Neural cell (in vitro differentiated cells): ENCODE results near the gene TRERF1. TPM values are rescaled to one million over a fixed set of nuclear protein-coding genes. Genes with fewer than 3 reads are reported as not detected.

Experiments
- H2AFZ ChIP-seq: fragments of 200-600, 300-800 bp; sonication (generic), shearing (Covaris generic); 2 replicates; pipeline ENCODE4 v1.6.0; 2014; ENCODE audit warnings: low read depth, mild to moderate bottlenecking, antibody characterized with exemption, low read length, moderate library complexity
- H3F3A ChIP-seq: fragments of 200-600 bp; shearing (Covaris generic); 2 replicates; pipeline ENCODE4 v1.6.1; 2016; ENCODE audit warnings: mild to moderate bottlenecking, moderate library complexity, mixed read lengths, antibody characterized with exemption, low read length; ENCODE audit not compliant: insufficient read depth, poor library complexity, severe bottlenecking
- H3K27ac ChIP-seq: fragments of 200-600, 300-800 bp; sonication (generic), shearing (Covaris generic); 2 replicates; pipeline ENCODE4 v1.5.1; 2014; ENCODE audit warnings: mild to moderate bottlenecking, low read length, moderate library complexity
- H3K27me3 ChIP-seq: fragments of 300-800, 200-600 bp; sonication (generic), shearing (Covaris generic); 2 replicates; pipeline ENCODE4 v1.6.0; 2014; ENCODE audit warnings: mild to moderate bottlenecking, low read depth, low read length, moderate library complexity; ENCODE audit not compliant: insufficient read depth
- H3K36me3 ChIP-seq: fragments of 300-800, 200-600 bp; sonication (generic), shearing (Covaris generic); 2 replicates; pipeline ENCODE4 v1.5.1; 2014; ENCODE audit warnings: mild to moderate bottlenecking, antibody characterized with exemption, low read length, moderate library complexity; ENCODE audit not compliant: insufficient read depth
- H3K4me2 ChIP-seq: fragments of 300-800, 200-600 bp; sonication (generic), shearing (Covaris generic); 2 replicates; pipeline ENCODE4 v1.6.0; 2014; ENCODE audit warnings: mild to moderate bottlenecking, low read length
- H3K4me3 ChIP-seq: fragments of 300-800, 200-600 bp; sonication (generic), shearing (Covaris generic); 2 replicates; pipeline ENCODE4 v1.5.1; 2014; ENCODE audit warnings: mild to moderate bottlenecking, low read length, moderate library complexity
- H3K79me2 ChIP-seq: fragments of 200-600 bp; shearing (Covaris generic); replicated peaks from 2 replicates; pipeline ENCODE4 v1.6.0; 2014; ENCODE audit warnings: mild to moderate bottlenecking, low read length, moderate library complexity; ENCODE audit not compliant: insufficient read depth
- H3K9ac ChIP-seq: fragments of 300-800, 200-600 bp; sonication (generic), shearing (Covaris generic); 2 replicates; pipeline ENCODE4 v1.6.1; 2016; ENCODE audit warnings: mild to moderate bottlenecking, low read length, mixed read lengths
- H3K9me2 ChIP-seq: fragments of 200-600 bp; shearing (Covaris generic); 2 replicates; pipeline ENCODE4 v1.6.1; 2016; ENCODE audit warnings: mild to moderate bottlenecking, low read length, mixed read lengths; ENCODE audit not compliant: insufficient read depth
- H3K9me3 ChIP-seq: fragments of 200-600, 300-800 bp; sonication (generic), shearing (Covaris generic); 2 replicates; pipeline ENCODE4 v1.6.1; 2016; ENCODE audit warnings: mild to moderate bottlenecking, mixed run types, low read length, moderate library complexity, mixed read lengths
- H4K20me1 ChIP-seq: fragments of 200-600 bp; shearing (Covaris generic); 2 replicates; pipeline ENCODE4 v1.6.1; 2016; ENCODE audit warnings: mild to moderate bottlenecking, mixed run types; ENCODE audit not compliant: insufficient read depth
- CTCF ChIP-seq: fragments of 450-650 bp; IDR thresholded peaks from 2 replicates; pipeline ENCODE4 v1.5.1; 2014; ENCODE audit warnings: antibody characterized with exemption, mild to moderate bottlenecking, moderate library complexity; ENCODE audit not compliant: poor library complexity, severe bottlenecking
- EP300 ChIP-seq: fragments of 450-650 bp; conservative IDR thresholded peaks from 2 replicates; pipeline ENCODE4 v1.6.1; 2014; ENCODE audit warnings: antibody characterized with exemption, mild to moderate bottlenecking, moderate library complexity; ENCODE audit not compliant: poor library complexity, severe bottlenecking
- EZH2 ChIP-seq: fragments of 200-600, 300-800 bp; shearing (Covaris generic), sonication (generic); IDR thresholded peaks from 2 replicates; pipeline ENCODE4 v1.6.1; 2014; ENCODE audit warnings: antibody characterized with exemption, low read length, borderline replicate concordance, mild to moderate bottlenecking; ENCODE audit not compliant: insufficient read depth, poor library complexity, severe bottlenecking
- MXI1 ChIP-seq: fragments of 450-650 bp; conservative IDR thresholded peaks from 2 replicates; pipeline ENCODE4 v1.6.1; 2014; ENCODE audit warnings: antibody characterized with exemption, mild to moderate bottlenecking; ENCODE audit not compliant: poor library complexity, severe bottlenecking
- POLR2AphosphoS5 ChIP-seq: IDR thresholded peaks from 2 replicates; pipeline ENCODE4 v1.6.1; 2012
- RAD21 ChIP-seq: fragments of 450-650 bp; conservative IDR thresholded peaks from 2 replicates; pipeline ENCODE4 v1.6.1; 2014; ENCODE audit warnings: antibody characterized with exemption, mild to moderate bottlenecking, moderate library complexity
- SMC3 ChIP-seq: fragments of 450-650 bp; conservative IDR thresholded peaks from 2 replicates; pipeline ENCODE4 v1.6.1; 2014; ENCODE audit warnings: antibody characterized with exemption, mild to moderate bottlenecking, moderate library complexity; ENCODE audit not compliant: poor library complexity
- TAF1 ChIP-seq: IDR thresholded peaks from 2 replicates; pipeline ENCODE4 v1.6.1; 2012; ENCODE audit warnings: low read depth
- polyA plus RNA-seq: library from polyadenylated mRNA; depleted of rRNA; stranded (reverse); fragments of >200 nt; gene quantifications from 2 replicates; pipeline ENCODE4 v1.2.3, GENCODE V29; 2014
- TF ChIP-seq, protein P1 (sequence below): IDR thresholded peaks from 2 replicates; pipeline ENCODE4 v1.6.1; 2012; ENCODE audit warnings: borderline replicate concordance

The TRERF1 gene
- polyA plus RNA-seq, 1 donor from 2014 or later = 4.5 TPM

GRCh38 chr6:42279966-42280629 lies 171.6 kb downstream of the TRERF1 start:
- Histone ChIP-seq H3K9ac (no peak overlapping the region), H3K4me2 (no peak overlapping the region), H3K27ac (no peak overlapping the region), H3K4me3 (no peak overlapping the region), H4K20me1 (no peaks in the 10 kb centered on the region), H2AFZ (no peak overlapping the region), H3K9me2 (no peaks in the 10 kb centered on the region), H3K9me3 (no peaks in the 10 kb centered on the region), H3F3A (no peaks in the 10 kb centered on the region), H3K36me3 (no peaks in the 10 kb centered on the region), H3K79me2 (no peaks in the 10 kb centered on the region), H3K27me3 (no peaks in the 10 kb centered on the region)
- TF ChIP-seq CTCF (no peak), EP300 (no peak), POLR2AphosphoS5 (no peak), MXI1 (no peak), SMC3 (no peak), TAF1 (no peak)
- TF ChIP-seq, protein P1, sequence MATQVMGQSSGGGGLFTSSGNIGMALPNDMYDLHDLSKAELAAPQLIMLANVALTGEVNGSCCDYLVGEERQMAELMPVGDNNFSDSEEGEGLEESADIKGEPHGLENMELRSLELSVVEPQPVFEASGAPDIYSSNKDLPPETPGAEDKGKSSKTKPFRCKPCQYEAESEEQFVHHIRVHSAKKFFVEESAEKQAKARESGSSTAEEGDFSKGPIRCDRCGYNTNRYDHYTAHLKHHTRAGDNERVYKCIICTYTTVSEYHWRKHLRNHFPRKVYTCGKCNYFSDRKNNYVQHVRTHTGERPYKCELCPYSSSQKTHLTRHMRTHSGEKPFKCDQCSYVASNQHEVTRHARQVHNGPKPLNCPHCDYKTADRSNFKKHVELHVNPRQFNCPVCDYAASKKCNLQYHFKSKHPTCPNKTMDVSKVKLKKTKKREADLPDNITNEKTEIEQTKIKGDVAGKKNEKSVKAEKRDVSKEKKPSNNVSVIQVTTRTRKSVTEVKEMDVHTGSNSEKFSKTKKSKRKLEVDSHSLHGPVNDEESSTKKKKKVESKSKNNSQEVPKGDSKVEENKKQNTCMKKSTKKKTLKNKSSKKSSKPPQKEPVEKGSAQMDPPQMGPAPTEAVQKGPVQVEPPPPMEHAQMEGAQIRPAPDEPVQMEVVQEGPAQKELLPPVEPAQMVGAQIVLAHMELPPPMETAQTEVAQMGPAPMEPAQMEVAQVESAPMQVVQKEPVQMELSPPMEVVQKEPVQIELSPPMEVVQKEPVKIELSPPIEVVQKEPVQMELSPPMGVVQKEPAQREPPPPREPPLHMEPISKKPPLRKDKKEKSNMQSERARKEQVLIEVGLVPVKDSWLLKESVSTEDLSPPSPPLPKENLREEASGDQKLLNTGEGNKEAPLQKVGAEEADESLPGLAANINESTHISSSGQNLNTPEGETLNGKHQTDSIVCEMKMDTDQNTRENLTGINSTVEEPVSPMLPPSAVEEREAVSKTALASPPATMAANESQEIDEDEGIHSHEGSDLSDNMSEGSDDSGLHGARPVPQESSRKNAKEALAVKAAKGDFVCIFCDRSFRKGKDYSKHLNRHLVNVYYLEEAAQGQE = no peak

DNA sequence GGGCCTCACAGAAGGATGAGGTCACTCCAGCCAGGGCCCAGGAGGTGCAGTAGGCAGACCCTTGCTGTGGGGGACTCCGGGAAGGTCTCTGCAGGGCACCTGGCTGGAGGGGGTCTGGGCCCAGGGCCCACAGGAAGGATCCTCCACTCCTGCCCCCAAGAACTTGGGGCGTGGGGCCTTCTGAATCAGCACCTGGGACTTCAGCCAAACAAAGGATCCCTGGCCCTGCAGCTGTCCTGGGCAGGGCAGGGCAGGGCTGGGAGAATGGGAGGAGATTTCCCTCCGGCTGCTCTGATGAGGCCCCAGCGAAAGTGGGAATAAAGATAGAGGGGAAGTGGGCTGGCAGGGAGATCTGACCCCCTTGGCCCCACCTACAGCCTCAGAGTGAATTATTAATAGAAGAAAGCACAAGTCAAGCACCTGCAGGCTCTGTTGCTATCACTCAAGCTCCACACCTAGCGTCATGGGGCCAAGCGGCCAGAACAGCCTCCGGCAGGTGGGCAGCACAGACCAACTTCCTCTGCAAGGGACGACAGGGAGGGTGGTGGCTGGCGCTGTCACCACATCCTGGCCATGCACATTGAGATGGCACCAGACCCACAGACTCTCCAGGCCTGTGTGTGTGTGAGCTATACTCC lies 172.5 kb downstream of the TRERF1 start:
- H2AFZ ChIP-seq = no peak overlapping the region
- H3K9ac ChIP-seq = no peak overlapping the region
- no peaks in the 10 kb centered on the region for H3K9me2 ChIP-seq
- no peak overlapping the region for H3K4me3 ChIP-seq
- H3K36me3 ChIP-seq = no peaks in the 10 kb centered on the region
- no peaks in the 10 kb centered on the region for H3K9me3 ChIP-seq
- H3K79me2 ChIP-seq = no peaks in the 10 kb centered on the region
- no peak overlapping the region for H3K4me2 ChIP-seq
- no peaks in the 10 kb centered on the region for H4K20me1 ChIP-seq
- H3F3A ChIP-seq = no peaks in the 10 kb centered on the region
- no peak overlapping the region for H3K27ac ChIP-seq
- TF ChIP-seq CTCF (no peak), SMC3 (no peak), POLR2AphosphoS5 (no peak), EZH2 (no peak), TAF1 (no peak), MXI1 (no peak), EP300 (no peak), RAD21 (no peak)
- TF ChIP-seq, protein P1 = no peak
- H3K27me3 ChIP-seq = no peaks in the 10 kb centered on the region
